Measurements from ENCODE around the gene HDHD3. TPM values are rescaled to one million over a fixed set of nuclear protein-coding genes. Genes with fewer than 3 reads are reported as not detected.

HDHD3 gene
- polyA plus RNA-seq (2013, experiment 1 of 2): 10.3 TPM
- polyA plus RNA-seq (2013, experiment 2 of 2): 10.2 TPM

- H3K14ac ChIP-seq (ENCODE audit: low read length): peak within 1 kb of the TSS; percentile 89
- no CpG with 5 or more reads among the region's 74 CpGs for WGBS, 2 donors (ENCODE audit: extremely low coverage in 2 of 2, insufficient read length in 2 of 2, insufficient replicate concordance in 1 of 2)
- H2AK5ac ChIP-seq (ENCODE audit: low read depth, low read length): peak within 1 kb of the TSS; percentile 88
- no peaks in the 10 kb centered on the region for H3K79me1 ChIP-seq (ENCODE audit: low read depth, low read length)
- no peak within 1 kb of the TSS for H4K91ac ChIP-seq (ENCODE audit: low read depth, low read length, poor library complexity)
- H2AFZ ChIP-seq (ENCODE audit: low read length): peak within 1 kb of the TSS; percentile 100
- peak within 1 kb of the TSS; percentile 94 for H2BK15ac ChIP-seq (ENCODE audit: low read length)
- peak within 1 kb of the TSS; percentile 88 to 91 for H3K4me3 ChIP-seq (ENCODE audit: low read length in 2 of 2)
- H3K36me3 ChIP-seq (replicated peaks in 1 of 2; ENCODE audit: control insufficient read depth in 2 of 2, insufficient read depth in 2 of 2, low read length in 2 of 2): peaks cover 11 to 16% of the 10 kb centered on the region in 2 donors
- H3K27me3 ChIP-seq (ENCODE audit: control insufficient read depth in 3 of 3, insufficient read depth in 3 of 3, low read depth in 1 of 3, low read length in 3 of 3): peaks cover 0 to 3% (median 0%) of the 10 kb centered on the region in 3 experiments
- peak within 1 kb of the TSS; percentile 98 for H3K18ac ChIP-seq (ENCODE audit: low read length)
- H2BK120ac ChIP-seq (ENCODE audit: low read depth, low read length): no peak within 1 kb of the TSS
- peaks cover 0 to 3% of the 10 kb centered on the region in 2 donors for H3K4me1 ChIP-seq (ENCODE audit: control insufficient read depth in 2 of 2, insufficient read depth in 1 of 2, low read depth in 1 of 2, low read length in 2 of 2)
- DNase-seq (ENCODE audit: low spot score): peak; percentile 76
- H2BK5ac ChIP-seq (ENCODE audit: low read length): peak within 1 kb of the TSS; percentile 99
- peak within 1 kb of the TSS; percentile 81 for H3K27ac ChIP-seq (replicated peaks; ENCODE audit: low read length)
- peak within 1 kb of the TSS; percentile 97 for H3K23ac ChIP-seq (ENCODE audit: low read depth, low read length, poor library complexity)
- H3K4me2 ChIP-seq (ENCODE audit: insufficient read depth, low read length, poor library complexity, severe bottlenecking): peak within 1 kb of the TSS; percentile 96
- H4K8ac ChIP-seq (ENCODE audit: low read depth, low read length): peak within 1 kb of the TSS; percentile 82
- no peaks in the 10 kb centered on the region for H3K9me3 ChIP-seq (replicated peaks in 1 of 2; ENCODE audit: control insufficient read depth in 2 of 2, insufficient read depth in 1 of 2, low read depth in 1 of 2, low read length in 2 of 2)
- H2BK12ac ChIP-seq (ENCODE audit: low read length): peak within 1 kb of the TSS; percentile 58
- peak within 1 kb of the TSS; percentile 86 for H3K9ac ChIP-seq (ENCODE audit: low read depth, low read length, poor library complexity)
- H3K4ac ChIP-seq (ENCODE audit: low read length): peak within 1 kb of the TSS; percentile 66
Observed at GRCh38 chr9:113376634-113377567, at the start of gene HDHD3. TSS of gene HDHD3 (minus strand) at chr9:113376986. CDS start at chr9:113374354, 2,632 bp downstream.

- no peak overlapping the region for H4K91ac ChIP-seq (ENCODE audit: low read depth, low read length, poor library complexity)
- H3K4me1 ChIP-seq (ENCODE audit: control insufficient read depth in 2 of 2, insufficient read depth in 1 of 2, low read depth in 1 of 2, low read length in 2 of 2): peaks cover 4 to 8% of the 10 kb centered on the region in 2 donors
- H3K9me3 ChIP-seq (replicated peaks in 1 of 2; ENCODE audit: control insufficient read depth in 2 of 2, insufficient read depth in 1 of 2, low read depth in 1 of 2, low read length in 2 of 2): no peaks in the 10 kb centered on the region
- H2AFZ ChIP-seq (ENCODE audit: low read length): peak overlapping the region; percentile 86
- no peaks in the 10 kb centered on the region for H3K27me3 ChIP-seq (ENCODE audit: control insufficient read depth in 3 of 3, insufficient read depth in 3 of 3, low read depth in 1 of 3, low read length in 3 of 3)
- no peaks in the 10 kb centered on the region for H3K36me3 ChIP-seq (replicated peaks in 1 of 2; ENCODE audit: control insufficient read depth in 2 of 2, insufficient read depth in 2 of 2, low read length in 2 of 2)
- H3K9ac ChIP-seq (ENCODE audit: low read depth, low read length, poor library complexity): peak overlapping the region; percentile 22
- H3K18ac ChIP-seq (ENCODE audit: low read length): peak overlapping the region; percentile 17
- H2BK15ac ChIP-seq (ENCODE audit: low read length): no peak overlapping the region
- H3K4me2 ChIP-seq (ENCODE audit: insufficient read depth, low read length, poor library complexity, severe bottlenecking): no peak overlapping the region
- WGBS, 2 donors (ENCODE audit: extremely low coverage in 2 of 2, insufficient read length in 2 of 2, insufficient replicate concordance in 1 of 2): no CpG with 5 or more reads among the region's 2 CpGs
- no peak overlapping the region for H4K8ac ChIP-seq (ENCODE audit: low read depth, low read length)
- H3K79me1 ChIP-seq (ENCODE audit: low read depth, low read length): no peaks in the 10 kb centered on the region
- no peak for DNase-seq (ENCODE audit: low spot score)
- H2BK120ac ChIP-seq (ENCODE audit: low read depth, low read length): no peak overlapping the region
- H3K27ac ChIP-seq (replicated peaks; ENCODE audit: low read length): no peak overlapping the region
- no peak overlapping the region for H2BK12ac ChIP-seq (ENCODE audit: low read length)
- no peak overlapping the region for H2AK5ac ChIP-seq (ENCODE audit: low read depth, low read length)
- no peak overlapping the region for H2BK5ac ChIP-seq (ENCODE audit: low read length)
- H3K4ac ChIP-seq (ENCODE audit: low read length): no peak overlapping the region
- H3K23ac ChIP-seq (ENCODE audit: low read depth, low read length, poor library complexity): no peak overlapping the region
- no peak overlapping the region for H3K14ac ChIP-seq (ENCODE audit: low read length)
- no peak overlapping the region for H3K4me3 ChIP-seq (ENCODE audit: low read length in 2 of 2)
Observed at GRCh38 chr9:113425072-113425471, 48.3 kb upstream of the HDHD3 start.

- H3K27me3 ChIP-seq (ENCODE audit: control insufficient read depth in 3 of 3, insufficient read depth in 3 of 3, low read depth in 1 of 3, low read length in 3 of 3): no peaks in the 10 kb centered on the region
- H3K27ac ChIP-seq (replicated peaks; ENCODE audit: low read length): no peak overlapping the region
- H2BK15ac ChIP-seq (ENCODE audit: low read length): no peak overlapping the region
- no peaks in the 10 kb centered on the region for H3K79me1 ChIP-seq (ENCODE audit: low read depth, low read length)
- H2AK5ac ChIP-seq (ENCODE audit: low read depth, low read length): no peak overlapping the region
- DNase-seq (ENCODE audit: low spot score): no peak
- H3K4ac ChIP-seq (ENCODE audit: low read length): no peak overlapping the region
- no peak overlapping the region for H4K91ac ChIP-seq (ENCODE audit: low read depth, low read length, poor library complexity)
- H3K9me3 ChIP-seq (replicated peaks in 1 of 2; ENCODE audit: control insufficient read depth in 2 of 2, insufficient read depth in 1 of 2, low read depth in 1 of 2, low read length in 2 of 2): no peaks in the 10 kb centered on the region
- H2BK5ac ChIP-seq (ENCODE audit: low read length): no peak overlapping the region
- H3K4me1 ChIP-seq (ENCODE audit: control insufficient read depth in 2 of 2, insufficient read depth in 1 of 2, low read depth in 1 of 2, low read length in 2 of 2): peaks cover 4 to 8% of the 10 kb centered on the region in 2 donors
- no peak overlapping the region for H2BK120ac ChIP-seq (ENCODE audit: low read depth, low read length)
- no peak overlapping the region for H3K4me2 ChIP-seq (ENCODE audit: insufficient read depth, low read length, poor library complexity, severe bottlenecking)
- no peak overlapping the region for H2AFZ ChIP-seq (ENCODE audit: low read length)
- no peaks in the 10 kb centered on the region for H3K36me3 ChIP-seq (replicated peaks in 1 of 2; ENCODE audit: control insufficient read depth in 2 of 2, insufficient read depth in 2 of 2, low read length in 2 of 2)
- no peak overlapping the region for H3K14ac ChIP-seq (ENCODE audit: low read length)
- no peak overlapping the region for H3K4me3 ChIP-seq (ENCODE audit: low read length in 2 of 2)
- H2BK12ac ChIP-seq (ENCODE audit: low read length): no peak overlapping the region
- H4K8ac ChIP-seq (ENCODE audit: low read depth, low read length): no peak overlapping the region
- no peak overlapping the region for H3K9ac ChIP-seq (ENCODE audit: low read depth, low read length, poor library complexity)
- WGBS, 2 donors (ENCODE audit: extremely low coverage in 2 of 2, insufficient read length in 2 of 2, insufficient replicate concordance in 1 of 2): no CpG with 5 or more reads among the region's 3 CpGs
- no peak overlapping the region for H3K18ac ChIP-seq (ENCODE audit: low read length)
- H3K23ac ChIP-seq (ENCODE audit: low read depth, low read length, poor library complexity): no peak overlapping the region
Observed at GRCh38 chr9:113421726-113422125, 44.9 kb upstream of the HDHD3 start.

- no CpG with 5 or more reads among the region's 4 CpGs for WGBS, 2 donors (ENCODE audit: extremely low coverage in 2 of 2, insufficient read length in 2 of 2, insufficient replicate concordance in 1 of 2)
Observed at GRCh38 chr9:113417370-113417769, 40.6 kb upstream of the HDHD3 start.

More at GRCh38 chr9:113417370-113417769, 40.6 kb upstream of the HDHD3 start:
- Histone ChIP-seq H3K9me3 (replicated peaks in 1 of 2; ENCODE audit: control insufficient read depth in 2 of 2, insufficient read depth in 1 of 2, low read depth in 1 of 2, low read length in 2 of 2) (no peaks in the 10 kb centered on the region), H2AK5ac (ENCODE audit: low read depth, low read length) (no peak overlapping the region), H3K4me3 (ENCODE audit: low read length in 2 of 2) (no peak overlapping the region), H3K23ac (ENCODE audit: low read depth, low read length, poor library complexity) (no peak overlapping the region), H2BK120ac (ENCODE audit: low read depth, low read length) (no peak overlapping the region), H4K8ac (ENCODE audit: low read depth, low read length) (no peak overlapping the region), H3K79me1 (ENCODE audit: low read depth, low read length) (no peaks in the 10 kb centered on the region), H3K18ac (ENCODE audit: low read length) (no peak overlapping the region), H3K9ac (ENCODE audit: low read depth, low read length, poor library complexity) (no peak overlapping the region), H3K4ac (ENCODE audit: low read length) (no peak overlapping the region), H2AFZ (ENCODE audit: low read length) (no peak overlapping the region), H2BK15ac (ENCODE audit: low read length) (no peak overlapping the region), H3K27ac (replicated peaks; ENCODE audit: low read length) (no peak overlapping the region), H3K27me3 (ENCODE audit: control insufficient read depth in 3 of 3, insufficient read depth in 3 of 3, low read depth in 1 of 3, low read length in 3 of 3) (no peaks in the 10 kb centered on the region), H2BK5ac (ENCODE audit: low read length) (no peak overlapping the region), H3K14ac (ENCODE audit: low read length) (no peak overlapping the region), H3K36me3 (replicated peaks in 1 of 2; ENCODE audit: control insufficient read depth in 2 of 2, insufficient read depth in 2 of 2, low read length in 2 of 2) (no peaks in the 10 kb centered on the region), H3K4me2 (ENCODE audit: insufficient read depth, low read length, poor library complexity, severe bottlenecking) (no peak overlapping the region), H3K4me1 (ENCODE audit: control insufficient read depth in 2 of 2, insufficient read depth in 1 of 2, low read depth in 1 of 2, low read length in 2 of 2) (peaks cover 0 to 2% of the 10 kb centered on the region in 2 donors), H4K91ac (ENCODE audit: low read depth, low read length, poor library complexity) (no peak overlapping the region), H2BK12ac (ENCODE audit: low read length) (no peak overlapping the region)
- no peak for DNase-seq (ENCODE audit: low spot score)

All from neuronal stem cell (in vitro differentiated cells).